Esophagus muscularis mucosa (tissue), 4 donors: ENCODE results near the gene ZDHHC8. TPM values are rescaled to one million over a fixed set of nuclear protein-coding genes. Genes with fewer than 3 reads are reported as not detected.

Experiments
- DNase-seq: peaks from one replicate; pipeline ENCODE4 v3.0.0-alpha.2; 2017; ENCODE audit errors: extremely low spot score
- H3K27ac ChIP-seq, 4 donors: fragments of 200-600 bp; sonication (generic); replicated peaks in 1 of 4; 1 replicate in 3 of 4; 2 replicates in 1 of 4; pipeline ENCODE4 v1.5.1; 2016 to 2019; ENCODE audit warnings: mild to moderate bottlenecking in 1 of 4
- H3K27me3 ChIP-seq, 4 donors: fragments of 200-600 bp; sonication (generic); one replicate each; pipeline versions ENCODE4 v1.5.1 to v1.6.0; 2016 to 2019
- H3K36me3 ChIP-seq, 4 donors: fragments of 200-600 bp; sonication (generic); one replicate each; pipeline ENCODE4 v1.5.1; 2016 to 2019
- H3K4me1 ChIP-seq, 4 donors: fragments of 200-600 bp; sonication (generic); one replicate each; pipeline ENCODE4 v1.5.1; 2016 to 2019
- H3K4me3 ChIP-seq, 4 donors: fragments of 200-600 bp; sonication (generic); 1 replicate in 2 of 4; 2 replicates in 2 of 4; pipeline ENCODE4 v1.5.1; 2016 to 2019; ENCODE audit warnings: mild to moderate bottlenecking in 4 of 4, moderate library complexity in 1 of 4
- H3K9me3 ChIP-seq, 4 donors: fragments of 200-600 bp; sonication (generic); 1 replicate in 3 of 4; 2 replicates in 1 of 4; pipeline ENCODE4 v1.5.1; 2016 to 2019
- EP300 ChIP-seq: sonication (generic); formaldehyde crosslinking; IDR thresholded peaks from one replicate; pipeline ENCODE4 v1.6.1; 2017; ENCODE audit warnings: antibody characterized with exemption
- POLR2A ChIP-seq: fragments of 450-650 bp; IDR thresholded peaks from one replicate; pipeline ENCODE4 v1.6.1; 2017; ENCODE audit warnings: antibody characterized with exemption, moderate library complexity, mild to moderate bottlenecking, low read depth
- POLR2AphosphoS5 ChIP-seq, 2 donors: sonication (generic); formaldehyde crosslinking; IDR thresholded peaks; one replicate each; pipeline ENCODE4 v1.6.1; 2017; ENCODE audit warnings: antibody characterized with exemption in 2 of 2
- WGBS: methylation state at CpG from one replicate; pipeline ENCODE4 v1.1.5; 2018; 5-methylcytosine and 5-hydroxymethylcytosine counted together
- intact Hi-C: fragments of 100-400 bp; cut with DNase I; formaldehyde crosslinking; loops from one replicate; pipeline ENCODE4 v1.15.1; 2023
- total RNA-seq, 4 donors: library from RNA; depleted of rRNA; stranded (reverse); fragments of >200 nt; gene quantifications; one replicate each; pipeline versions ENCODE4 v1.1.0 to v1.2.1, GENCODE V29; 2016
- TF ChIP-seq, protein P1 (sequence below), 3 experiments: fragments of 200-600 bp in 2 of 3; fragments of 450-650 bp in 1 of 3; sonication (generic) in 2 of 3; IDR thresholded peaks; one replicate each; pipeline ENCODE4 v1.5.1; 2017 to 2019; ENCODE audit warnings: antibody characterized with exemption in 3 of 3, mild to moderate bottlenecking in 2 of 3, moderate library complexity in 1 of 3

ZDHHC8 gene
- total RNA-seq, 4 donors from 2014 or later, result 11.8 to 33.2 (median 23.8) TPM

DNA sequence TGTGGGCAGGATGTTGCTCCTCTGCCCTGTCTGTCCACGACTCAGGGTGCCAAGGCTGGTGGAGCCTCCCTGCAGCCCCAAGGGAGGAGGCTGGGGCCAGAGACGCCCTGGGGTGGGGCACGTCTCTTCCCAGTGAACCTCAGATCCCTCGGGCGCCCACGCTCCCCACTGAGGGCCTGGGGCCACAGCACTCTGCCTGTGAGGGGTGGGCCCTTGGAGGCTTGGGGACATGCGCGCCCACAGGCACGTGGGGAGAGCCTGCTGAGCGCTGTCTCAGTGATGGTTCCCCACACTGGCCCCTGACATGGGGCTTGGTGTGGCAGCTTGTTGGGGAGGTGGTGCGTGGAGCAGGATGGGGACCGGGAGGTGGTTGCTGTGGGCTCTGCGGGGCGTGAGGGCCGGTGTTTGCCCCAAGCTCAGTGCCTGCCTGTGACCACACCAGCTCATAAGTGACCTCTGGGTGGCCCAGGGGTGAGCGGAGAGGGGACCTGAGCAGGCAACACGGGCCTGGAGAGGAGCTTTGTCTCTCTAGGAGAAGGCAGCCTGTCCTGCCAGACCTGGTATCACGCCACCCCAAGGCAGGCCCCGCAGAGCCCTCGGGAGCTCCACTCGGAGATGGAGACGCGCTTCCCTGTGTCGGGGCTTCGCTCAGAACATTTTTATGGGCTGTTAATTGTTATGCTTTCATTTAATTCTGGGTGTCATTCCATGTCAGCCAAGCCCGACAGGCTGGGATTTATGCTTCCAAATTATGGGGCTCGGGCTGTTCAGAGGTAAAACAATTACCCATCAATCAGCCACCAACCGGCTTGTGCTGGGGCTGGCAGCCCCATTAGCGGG lies 46.7 kb downstream of the ZDHHC8 start:
- intact Hi-C loops, result no loop called here
- Histone ChIP-seq H3K27me3 (peaks cover 0 to 5% (median 0%) of the 10 kb centered on the region in 4 donors), H3K4me3 (no peak overlapping the region)

DNA sequence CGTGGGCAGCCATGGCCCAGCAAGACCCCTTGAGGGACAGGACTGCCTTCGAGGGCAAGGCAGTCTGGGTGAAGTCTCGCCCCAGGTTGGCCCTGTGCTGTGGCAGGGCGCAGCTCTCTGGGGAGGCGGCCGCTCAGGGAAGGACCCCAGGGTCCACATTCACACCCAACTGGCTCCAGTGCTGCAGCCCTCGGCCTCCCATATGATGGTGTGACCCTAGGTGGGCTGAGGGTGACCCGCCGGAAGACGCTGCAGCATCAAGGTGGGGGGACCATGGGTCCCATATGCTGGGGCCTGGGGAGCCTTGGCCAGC lies 47.3 kb downstream of the ZDHHC8 start:
- 94% methylated on average over 2 of the region's 10 CpGs for WGBS
- intact Hi-C loops, result no loop called here
- Histone ChIP-seq H3K4me1 (no peaks in the 10 kb centered on the region), H3K27me3 (peaks cover 0 to 5% (median 0%) of the 10 kb centered on the region in 4 donors), H3K4me3 (no peak overlapping the region), H3K9me3 (no peaks in the 10 kb centered on the region), H3K27ac (no peak overlapping the region), H3K36me3 (no peaks in the 10 kb centered on the region)
- no peak for DNase-seq
- TF ChIP-seq EP300 (no peak), POLR2A (no peak), POLR2AphosphoS5 (IDR thresholded peaks at IDR 0.05) (no peak)
- TF ChIP-seq, protein P1, sequence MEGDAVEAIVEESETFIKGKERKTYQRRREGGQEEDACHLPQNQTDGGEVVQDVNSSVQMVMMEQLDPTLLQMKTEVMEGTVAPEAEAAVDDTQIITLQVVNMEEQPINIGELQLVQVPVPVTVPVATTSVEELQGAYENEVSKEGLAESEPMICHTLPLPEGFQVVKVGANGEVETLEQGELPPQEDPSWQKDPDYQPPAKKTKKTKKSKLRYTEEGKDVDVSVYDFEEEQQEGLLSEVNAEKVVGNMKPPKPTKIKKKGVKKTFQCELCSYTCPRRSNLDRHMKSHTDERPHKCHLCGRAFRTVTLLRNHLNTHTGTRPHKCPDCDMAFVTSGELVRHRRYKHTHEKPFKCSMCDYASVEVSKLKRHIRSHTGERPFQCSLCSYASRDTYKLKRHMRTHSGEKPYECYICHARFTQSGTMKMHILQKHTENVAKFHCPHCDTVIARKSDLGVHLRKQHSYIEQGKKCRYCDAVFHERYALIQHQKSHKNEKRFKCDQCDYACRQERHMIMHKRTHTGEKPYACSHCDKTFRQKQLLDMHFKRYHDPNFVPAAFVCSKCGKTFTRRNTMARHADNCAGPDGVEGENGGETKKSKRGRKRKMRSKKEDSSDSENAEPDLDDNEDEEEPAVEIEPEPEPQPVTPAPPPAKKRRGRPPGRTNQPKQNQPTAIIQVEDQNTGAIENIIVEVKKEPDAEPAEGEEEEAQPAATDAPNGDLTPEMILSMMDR (IDR thresholded peaks at IDR 0.05), result no peak

More for the DNA sequence above, 46.7 kb downstream of the ZDHHC8 start:
- H3K27ac ChIP-seq, result no peak overlapping the region
- TF ChIP-seq POLR2AphosphoS5 (IDR thresholded peaks at IDR 0.05) (no peak), EP300 (no peak), POLR2A (no peak)
- TF ChIP-seq, protein P1 (IDR thresholded peaks at IDR 0.05), result no peak
- H3K4me1 ChIP-seq, result no peaks in the 10 kb centered on the region
- H3K36me3 ChIP-seq, result no peaks in the 10 kb centered on the region
- no peak for DNase-seq
- 91% methylated on average over 10 of the region's 29 CpGs for WGBS
- H3K9me3 ChIP-seq, result no peaks in the 10 kb centered on the region

DNA sequence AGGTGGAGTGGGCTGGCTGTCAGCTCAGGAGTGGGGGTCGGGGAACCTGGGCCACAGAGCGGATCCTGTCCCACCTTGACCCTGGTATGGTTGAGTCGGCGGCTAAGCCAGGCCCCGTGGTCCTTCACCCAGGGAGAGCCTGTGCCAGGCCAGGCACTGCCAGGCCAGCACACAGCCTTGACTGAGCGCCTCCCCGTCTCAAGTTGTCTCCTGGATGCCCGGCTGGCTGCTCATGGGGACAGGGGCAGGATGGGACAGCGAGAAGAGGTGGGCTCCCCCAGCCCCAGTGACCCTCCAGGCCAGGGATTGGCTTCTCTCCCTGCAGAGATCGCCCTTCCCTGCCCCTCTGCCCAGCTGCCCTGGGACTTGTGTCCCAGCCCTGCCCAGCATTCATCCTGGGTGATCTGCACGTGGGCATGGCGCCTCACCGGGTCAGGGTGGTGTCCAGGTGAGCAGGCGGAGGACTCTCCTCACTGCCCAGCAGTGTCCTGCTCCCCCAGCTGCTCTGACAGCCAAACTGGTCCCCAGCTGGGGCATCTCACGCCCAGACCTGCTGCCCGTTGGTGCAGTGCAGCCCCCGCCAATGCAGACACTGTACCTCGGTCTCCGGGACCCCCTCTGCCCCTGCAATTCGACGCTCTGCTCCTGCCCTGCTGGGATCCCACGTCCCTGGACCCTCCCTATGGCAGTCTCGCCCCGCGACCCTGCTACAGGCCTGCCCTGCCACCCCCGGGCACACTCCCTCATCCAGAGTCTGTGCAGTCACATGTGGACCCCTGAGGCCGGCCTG lies 48.0 kb downstream of the ZDHHC8 start:
- no peaks in the 10 kb centered on the region for H3K36me3 ChIP-seq
- DNase-seq, result no peak
- TF ChIP-seq POLR2AphosphoS5 (IDR thresholded peaks at IDR 0.05), result no peak
- TF ChIP-seq, protein P1 (IDR thresholded peaks at IDR 0.05), result no peak
- TF ChIP-seq POLR2A, result no peak
- TF ChIP-seq EP300, result no peak
- no peak overlapping the region for H3K4me3 ChIP-seq
- intact Hi-C loops, result no loop called here
- 92% methylated on average over 9 of the region's 27 CpGs for WGBS
- no peaks in the 10 kb centered on the region for H3K9me3 ChIP-seq
- no peak overlapping the region for H3K27ac ChIP-seq
- H3K4me1 ChIP-seq, result no peaks in the 10 kb centered on the region
- peaks cover 0 to 7% (median 0%) of the 10 kb centered on the region in 4 donors for H3K27me3 ChIP-seq

DNA sequence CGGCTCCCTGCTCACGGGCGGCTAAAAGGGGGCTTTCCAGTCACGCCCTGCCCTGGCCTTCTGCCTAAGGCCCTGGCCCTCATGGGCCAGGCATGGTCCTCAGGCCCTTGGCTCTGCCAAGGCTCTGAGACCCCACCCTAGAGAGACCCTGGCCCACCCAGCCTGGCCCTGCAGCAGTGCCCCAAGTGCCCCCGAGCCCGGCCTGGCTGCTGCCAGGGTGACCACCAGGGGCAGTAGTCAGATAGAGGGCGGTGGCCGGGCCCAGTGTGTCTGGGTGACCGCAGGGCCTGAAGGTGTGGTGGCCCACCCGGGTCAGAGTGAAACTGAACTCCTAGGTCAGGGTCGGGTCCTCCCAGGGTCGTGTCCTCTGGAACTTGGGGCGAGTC lies 48.6 kb downstream of the ZDHHC8 start:
- TF ChIP-seq EP300, result no peak
- TF ChIP-seq POLR2AphosphoS5 (IDR thresholded peaks at IDR 0.05), result no peak
- TF ChIP-seq, protein P1 (IDR thresholded peaks at IDR 0.05), result no peak
- no peak for TF ChIP-seq POLR2A
- no peak overlapping the region for H3K4me3 ChIP-seq
- no peaks in the 10 kb centered on the region for H3K9me3 ChIP-seq
- 74% methylated on average over 8 of the region's 13 CpGs for WGBS
- DNase-seq, result no peak
- intact Hi-C loops, result no loop called here
- no peak overlapping the region for H3K27ac ChIP-seq
- H3K27me3 ChIP-seq, result peaks cover 0 to 13% (median 0%) of the 10 kb centered on the region in 4 donors
- no peaks in the 10 kb centered on the region for H3K4me1 ChIP-seq
- H3K36me3 ChIP-seq, result no peaks in the 10 kb centered on the region
